Astrocyte (in vitro differentiated cells and primary cell): ENCODE measurements around the gene MPDU1. TPM values are rescaled to one million over a fixed set of nuclear protein-coding genes. Genes with fewer than 3 reads are reported as not detected.

Source experiments
- DNase-seq: peaks from one replicate; pipeline ENCODE4 v3.0.0-alpha.2; 2010; ENCODE audit warnings: low read depth
- FAIRE-seq: peaks from 2 replicates; lab custom pipeline; 2011; peaks lifted over from hg19 to GRCh38; lab: Jason Lieb, UNC
- H2AFZ ChIP-seq: 2 replicates; pipeline ENCODE4 v1.6.0; 2012; ENCODE audit warnings: low read depth, low read length, inconsistent platforms
- H3K27ac ChIP-seq: 2 replicates; pipeline ENCODE4 v1.5.1; 2011; ENCODE audit warnings: low read depth, low read length, inconsistent platforms
- H3K27me3 ChIP-seq: 2 replicates; pipeline ENCODE4 v1.6.0; 2011; ENCODE audit warnings: low read length, inconsistent platforms; ENCODE audit not compliant: insufficient read depth
- H3K36me3 ChIP-seq: 2 replicates; pipeline ENCODE4 v1.5.1; 2011; ENCODE audit warnings: low read length, inconsistent platforms; ENCODE audit not compliant: insufficient read depth
- H3K4me1 ChIP-seq: 2 replicates; pipeline ENCODE4 v1.5.1; 2011; ENCODE audit warnings: low read length, inconsistent platforms; ENCODE audit not compliant: insufficient read depth
- H3K4me2 ChIP-seq: 2 replicates; pipeline ENCODE4 v1.6.0; 2012; ENCODE audit warnings: low read length, inconsistent platforms
- H3K4me3 ChIP-seq: 2 replicates; pipeline ENCODE4 v1.5.1; 2011; ENCODE audit warnings: low read depth, mild to moderate bottlenecking, low read length, inconsistent platforms; ENCODE audit not compliant: insufficient read depth
- H3K79me2 ChIP-seq: 2 replicates; pipeline ENCODE4 v1.6.0; 2012; ENCODE audit warnings: mild to moderate bottlenecking, low read length, inconsistent platforms; ENCODE audit not compliant: insufficient read depth
- H3K9ac ChIP-seq: 2 replicates; pipeline ENCODE4 v1.6.0; 2012; ENCODE audit warnings: mild to moderate bottlenecking, low read length, inconsistent platforms
- H3K9me3 ChIP-seq: 2 replicates; pipeline ENCODE4 v1.5.1; 2012; ENCODE audit warnings: low read depth, mild to moderate bottlenecking, low read length, inconsistent platforms; ENCODE audit not compliant: insufficient read depth
- H4K20me1 ChIP-seq: 2 replicates; pipeline ENCODE4 v1.6.0; 2012; ENCODE audit warnings: low read length, inconsistent platforms; ENCODE audit not compliant: insufficient read depth
- H3K27ac Mint-ChIP-seq: one replicate; pipeline ENCODE4 v1.8.0; 2021; ENCODE audit warnings: mild to moderate bottlenecking, mixed read lengths; ENCODE audit not compliant: unreplicated experiment
- H3K27me3 Mint-ChIP-seq: one replicate; pipeline ENCODE4 v1.8.0; 2021; ENCODE audit warnings: low read depth, mixed read lengths; ENCODE audit not compliant: unreplicated experiment
- H3K36me3 Mint-ChIP-seq: one replicate; pipeline ENCODE4 v1.8.0; 2021; ENCODE audit warnings: low read depth, mixed read lengths; ENCODE audit not compliant: unreplicated experiment
- H3K4me1 Mint-ChIP-seq: one replicate; pipeline ENCODE4 v1.8.0; 2021; ENCODE audit warnings: low read depth, mixed read lengths; ENCODE audit not compliant: unreplicated experiment
- H3K4me3 Mint-ChIP-seq: one replicate; pipeline ENCODE4 v1.8.0; 2021; ENCODE audit warnings: mild to moderate bottlenecking, moderate library complexity, mixed read lengths; ENCODE audit not compliant: unreplicated experiment
- H3K9me3 Mint-ChIP-seq: one replicate; pipeline ENCODE4 v1.8.0; 2021; ENCODE audit warnings: mild to moderate bottlenecking, mixed read lengths; ENCODE audit not compliant: unreplicated experiment
- EZH2 ChIP-seq: IDR thresholded peaks from 2 replicates; pipeline ENCODE4 v1.6.1; 2012; ENCODE audit warnings: mild to moderate bottlenecking, low read length, inconsistent platforms; ENCODE audit not compliant: insufficient read depth
- total RNA-seq: library from RNA; stranded (reverse); gene quantifications from 2 replicates; pipeline ENCODE4 v1.2.1, GENCODE V29; 2021
- TF ChIP-seq, protein P1 (sequence below): IDR thresholded peaks from 2 replicates; pipeline ENCODE4 v1.5.1; 2011; ENCODE audit warnings: low read depth, mild to moderate bottlenecking, inconsistent platforms, low read length, moderate library complexity; ENCODE audit not compliant: insufficient read depth

The MPDU1 gene
- total RNA-seq, 1 donor from 2014 or later = 51.2 TPM

DNA sequence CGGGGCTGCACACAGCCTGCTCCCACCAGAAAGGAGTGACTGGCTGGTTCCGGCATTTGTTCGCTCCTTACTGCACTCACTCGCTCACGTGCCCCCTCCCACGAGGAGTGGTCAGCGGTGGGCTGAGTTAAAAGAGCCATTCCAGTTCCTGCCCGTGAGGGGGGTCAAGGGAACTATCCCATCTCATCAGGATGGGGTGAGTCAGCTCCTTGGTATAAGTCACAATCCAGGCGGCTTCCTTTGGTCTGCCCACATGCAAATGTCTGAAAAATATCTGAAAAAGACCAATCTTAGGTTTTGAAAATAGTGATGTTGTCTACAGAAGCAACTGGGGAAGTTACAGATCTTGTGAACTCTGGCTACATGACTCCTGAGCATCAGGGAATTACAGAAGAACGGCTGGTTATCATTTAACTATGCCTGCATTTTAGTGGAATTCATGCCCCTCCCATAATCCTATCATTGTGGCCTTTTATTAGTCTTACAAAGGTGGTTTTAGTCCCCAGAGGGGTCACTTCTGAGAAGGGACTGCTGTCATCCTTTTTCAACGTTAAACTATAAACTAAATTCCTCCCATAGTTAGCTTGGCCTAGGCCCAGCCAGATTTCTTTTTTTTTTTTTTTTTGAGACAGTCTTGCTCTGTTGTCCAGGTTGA lies 44.6 kb upstream of the MPDU1 start:
- H3K27me3 Mint-ChIP-seq = peaks cover 20% of the 10 kb centered on the region
- Histone ChIP-seq H3K9ac (peak overlapping the region; percentile 8), H3K36me3 (no peaks in the 10 kb centered on the region), H3K27ac (peak overlapping the region; percentile 23), H2AFZ (peak overlapping the region; percentile 30), H3K4me2 (peak overlapping the region; percentile 61), H3K4me3 (no peak overlapping the region), H3K4me1 (peaks cover 5% of the 10 kb centered on the region), H3K9me3 (peaks cover 9% of the 10 kb centered on the region), H3K79me2 (no peaks in the 10 kb centered on the region), H3K27me3 (no peaks in the 10 kb centered on the region), H4K20me1 (no peaks in the 10 kb centered on the region)
- peak overlapping the region; percentile 59 for H3K27ac Mint-ChIP-seq
- TF ChIP-seq, protein P1, sequence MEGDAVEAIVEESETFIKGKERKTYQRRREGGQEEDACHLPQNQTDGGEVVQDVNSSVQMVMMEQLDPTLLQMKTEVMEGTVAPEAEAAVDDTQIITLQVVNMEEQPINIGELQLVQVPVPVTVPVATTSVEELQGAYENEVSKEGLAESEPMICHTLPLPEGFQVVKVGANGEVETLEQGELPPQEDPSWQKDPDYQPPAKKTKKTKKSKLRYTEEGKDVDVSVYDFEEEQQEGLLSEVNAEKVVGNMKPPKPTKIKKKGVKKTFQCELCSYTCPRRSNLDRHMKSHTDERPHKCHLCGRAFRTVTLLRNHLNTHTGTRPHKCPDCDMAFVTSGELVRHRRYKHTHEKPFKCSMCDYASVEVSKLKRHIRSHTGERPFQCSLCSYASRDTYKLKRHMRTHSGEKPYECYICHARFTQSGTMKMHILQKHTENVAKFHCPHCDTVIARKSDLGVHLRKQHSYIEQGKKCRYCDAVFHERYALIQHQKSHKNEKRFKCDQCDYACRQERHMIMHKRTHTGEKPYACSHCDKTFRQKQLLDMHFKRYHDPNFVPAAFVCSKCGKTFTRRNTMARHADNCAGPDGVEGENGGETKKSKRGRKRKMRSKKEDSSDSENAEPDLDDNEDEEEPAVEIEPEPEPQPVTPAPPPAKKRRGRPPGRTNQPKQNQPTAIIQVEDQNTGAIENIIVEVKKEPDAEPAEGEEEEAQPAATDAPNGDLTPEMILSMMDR = no peak
- TF ChIP-seq EZH2 = no peak
- peaks cover 9% of the 10 kb centered on the region for H3K4me1 Mint-ChIP-seq
- FAIRE-seq = no peak
- DNase-seq = peak; percentile 70
- peaks cover 10% of the 10 kb centered on the region for H3K9me3 Mint-ChIP-seq
- H3K36me3 Mint-ChIP-seq = peaks cover 3% of the 10 kb centered on the region
- peak overlapping the region; percentile 34 for H3K4me3 Mint-ChIP-seq

DNA sequence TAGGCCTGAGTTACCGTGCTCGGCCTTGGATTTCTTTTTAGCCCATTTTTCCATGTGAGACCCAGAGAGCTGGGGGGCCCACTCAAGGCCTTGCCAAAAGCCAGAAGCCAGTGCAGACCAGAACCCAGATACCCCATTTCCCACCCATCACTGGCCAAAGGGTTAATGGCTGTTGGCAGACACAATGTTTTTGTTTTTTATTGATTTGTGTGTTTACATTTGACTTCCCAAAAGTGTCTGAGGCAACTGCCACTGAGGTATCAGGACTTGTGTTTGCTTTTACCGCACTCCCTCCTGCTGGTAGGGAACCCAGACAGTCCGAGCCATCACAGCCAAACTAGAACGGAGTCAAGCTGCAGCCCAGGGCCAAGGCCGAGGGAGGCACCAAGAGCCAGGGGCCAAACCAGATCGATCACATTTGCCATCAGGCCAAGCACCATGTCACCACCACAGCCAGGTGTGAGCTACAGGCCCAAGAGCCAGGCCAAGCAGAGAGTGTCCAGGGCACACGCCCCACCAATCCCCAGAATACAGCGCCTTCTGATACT lies 42.5 kb upstream of the MPDU1 start:
- no peak for FAIRE-seq
- Histone ChIP-seq H3K27ac (no peak overlapping the region), H4K20me1 (no peaks in the 10 kb centered on the region), H3K27me3 (no peaks in the 10 kb centered on the region), H3K9me3 (peaks cover 9% of the 10 kb centered on the region), H3K79me2 (no peaks in the 10 kb centered on the region), H2AFZ (no peak overlapping the region), H3K4me2 (no peak overlapping the region), H3K36me3 (no peaks in the 10 kb centered on the region), H3K4me3 (no peak overlapping the region), H3K4me1 (peaks cover 5% of the 10 kb centered on the region), H3K9ac (no peak overlapping the region)
- TF ChIP-seq EZH2 = no peak
- TF ChIP-seq, protein P1 = no peak
- peaks cover 10% of the 10 kb centered on the region for H3K9me3 Mint-ChIP-seq
- peaks cover 23% of the 10 kb centered on the region for H3K27me3 Mint-ChIP-seq
- H3K36me3 Mint-ChIP-seq = no peaks in the 10 kb centered on the region
- no peak overlapping the region for H3K4me3 Mint-ChIP-seq
- no peak overlapping the region for H3K27ac Mint-ChIP-seq
- no peak for DNase-seq
- peaks cover 9% of the 10 kb centered on the region for H3K4me1 Mint-ChIP-seq

DNA sequence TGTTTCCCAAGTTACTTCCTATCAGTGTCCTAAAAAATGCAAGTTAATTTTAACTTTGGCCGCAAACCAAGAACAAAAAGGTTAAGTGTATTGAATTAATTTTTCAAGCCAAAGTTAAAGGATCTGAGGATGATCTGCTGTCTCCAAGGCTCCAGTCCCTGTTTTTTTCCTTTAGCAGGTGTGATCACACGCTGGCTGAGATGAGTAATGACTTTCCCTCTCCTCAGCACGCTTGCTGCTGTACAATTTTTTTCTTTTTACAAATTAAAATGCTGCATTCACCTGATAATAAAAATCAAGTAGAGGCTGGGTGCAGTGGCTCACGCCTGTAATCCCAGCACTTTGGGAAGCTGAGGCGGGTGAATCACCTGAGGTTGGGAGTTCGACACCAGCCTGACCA lies 38.7 kb upstream of the MPDU1 start:
- H3K27ac Mint-ChIP-seq = no peak overlapping the region
- Histone ChIP-seq H3K4me3 (no peak overlapping the region), H4K20me1 (no peaks in the 10 kb centered on the region), H3K27me3 (no peaks in the 10 kb centered on the region), H3K9ac (no peak overlapping the region), H3K4me1 (peaks cover 11% of the 10 kb centered on the region), H2AFZ (no peak overlapping the region), H3K79me2 (no peaks in the 10 kb centered on the region), H3K9me3 (no peaks in the 10 kb centered on the region), H3K27ac (no peak overlapping the region), H3K4me2 (no peak overlapping the region), H3K36me3 (no peaks in the 10 kb centered on the region)
- DNase-seq = no peak
- H3K9me3 Mint-ChIP-seq = peaks cover 5% of the 10 kb centered on the region
- H3K4me3 Mint-ChIP-seq = no peak overlapping the region
- TF ChIP-seq, protein P1 = no peak
- TF ChIP-seq EZH2 = no peak
- H3K27me3 Mint-ChIP-seq = peaks cover 26% of the 10 kb centered on the region
- H3K36me3 Mint-ChIP-seq = no peaks in the 10 kb centered on the region
- no peaks in the 10 kb centered on the region for H3K4me1 Mint-ChIP-seq
- FAIRE-seq = no peak
